Measurements from ENCODE around the gene ESPN. TPM values are rescaled to one million over a fixed set of nuclear protein-coding genes. Genes with fewer than 3 reads are reported as not detected.

Gene ESPN
- polyA plus RNA-seq, 1 donor (not counting 4 experiments of a cell fraction or from before 2014, with no cell fraction given): 0.47 TPM

DNA sequence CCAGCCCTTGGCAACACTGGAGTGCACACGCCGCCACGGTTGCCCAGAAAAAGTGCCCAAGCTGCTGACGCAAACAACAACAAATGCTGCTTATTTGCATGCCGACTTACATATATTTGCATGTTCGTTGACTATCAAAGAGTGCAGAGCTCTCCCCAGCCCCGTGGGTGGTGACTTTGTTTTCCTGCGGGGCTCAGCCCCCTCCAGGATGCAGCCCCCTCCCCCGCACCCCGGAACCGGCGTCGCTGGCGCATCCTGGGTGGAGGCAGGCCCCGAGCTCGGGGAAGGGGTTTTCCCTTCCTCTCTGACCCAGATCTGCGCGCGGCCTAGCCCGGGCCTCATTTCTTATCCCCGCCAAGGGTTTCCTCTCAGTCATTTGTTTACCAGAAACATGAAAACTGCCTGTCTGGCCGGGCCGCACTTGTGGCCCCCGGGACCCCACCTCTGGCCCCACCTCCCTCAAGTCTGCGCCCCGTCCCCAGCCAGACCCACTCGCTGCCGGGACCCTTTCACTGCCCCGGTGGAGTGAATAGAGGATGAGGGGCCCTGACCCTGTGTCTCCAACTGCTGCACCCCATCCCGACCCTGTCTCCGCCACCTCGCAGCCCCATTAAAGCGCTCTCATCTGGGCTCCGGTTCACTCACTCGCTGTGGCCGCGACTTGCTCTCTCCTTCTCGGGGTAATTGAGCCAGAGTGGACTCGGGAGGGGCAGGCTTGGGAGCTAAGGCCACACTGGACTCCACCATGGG, 35.9 kb downstream of the ESPN start:
- no peaks in the 10 kb centered on the region for H3K9me3 ChIP-seq (ENCODE audit: control insufficient read depth, low read depth, low read length)
- no peaks in the 10 kb centered on the region for H4K20me1 ChIP-seq (ENCODE audit: control insufficient read depth, extremely low read depth, insufficient read depth, low read length)
- no peak overlapping the region for H3K4me2 ChIP-seq (ENCODE audit: control insufficient read depth, extremely low read depth, insufficient read depth, low read depth, low read length)
- H3K9ac ChIP-seq (ENCODE audit: control insufficient read depth, extremely low read depth, insufficient read depth, low read length): no peak overlapping the region
- peaks cover 6% of the 10 kb centered on the region for H3K27me3 ChIP-seq (ENCODE audit: control insufficient read depth, extremely low read depth, insufficient read depth, low read length)
- no peaks in the 10 kb centered on the region for H3K9me1 ChIP-seq (ENCODE audit: control insufficient read depth, extremely low read depth, insufficient read depth, low read length)
- DNase-seq (ENCODE audit: low read depth, low spot score): no peak
- no peaks in the 10 kb centered on the region for H3K4me1 ChIP-seq (ENCODE audit: control insufficient read depth, extremely low read depth, insufficient read depth, low read length)
- H2AFZ ChIP-seq (ENCODE audit: control insufficient read depth, low read length): no peak overlapping the region
- dilution Hi-C loops (cut with MboI; ENCODE audit: extremely low pct_ligation_motif_present, low sequenced_read_pairs): no loop called here
- peaks cover 24 to 29% of the 10 kb centered on the region in 2 experiments for H3K36me3 ChIP-seq (ENCODE audit: control insufficient read depth in 2 of 2, extremely low read depth in 1 of 2, insufficient read depth in 2 of 2, low read length in 2 of 2)
- H3K27ac ChIP-seq (ENCODE audit: control insufficient read depth, insufficient read depth, low read length): no peak overlapping the region
- H3K79me2 ChIP-seq (ENCODE audit: control insufficient read depth, insufficient read depth, low read length): no peaks in the 10 kb centered on the region
- H3K4me3 ChIP-seq (ENCODE audit: control insufficient read depth in 2 of 3, extremely low read depth in 1 of 3, insufficient read depth in 2 of 3, low read depth in 1 of 3, low read length in 3 of 3): no peak overlapping the region
- no peak for FAIRE-seq
- TF ChIP-seq EZH2 (IDR thresholded peaks at IDR 0.05; ENCODE audit: low read length): no peak
- TF ChIP-seq, protein P1, sequence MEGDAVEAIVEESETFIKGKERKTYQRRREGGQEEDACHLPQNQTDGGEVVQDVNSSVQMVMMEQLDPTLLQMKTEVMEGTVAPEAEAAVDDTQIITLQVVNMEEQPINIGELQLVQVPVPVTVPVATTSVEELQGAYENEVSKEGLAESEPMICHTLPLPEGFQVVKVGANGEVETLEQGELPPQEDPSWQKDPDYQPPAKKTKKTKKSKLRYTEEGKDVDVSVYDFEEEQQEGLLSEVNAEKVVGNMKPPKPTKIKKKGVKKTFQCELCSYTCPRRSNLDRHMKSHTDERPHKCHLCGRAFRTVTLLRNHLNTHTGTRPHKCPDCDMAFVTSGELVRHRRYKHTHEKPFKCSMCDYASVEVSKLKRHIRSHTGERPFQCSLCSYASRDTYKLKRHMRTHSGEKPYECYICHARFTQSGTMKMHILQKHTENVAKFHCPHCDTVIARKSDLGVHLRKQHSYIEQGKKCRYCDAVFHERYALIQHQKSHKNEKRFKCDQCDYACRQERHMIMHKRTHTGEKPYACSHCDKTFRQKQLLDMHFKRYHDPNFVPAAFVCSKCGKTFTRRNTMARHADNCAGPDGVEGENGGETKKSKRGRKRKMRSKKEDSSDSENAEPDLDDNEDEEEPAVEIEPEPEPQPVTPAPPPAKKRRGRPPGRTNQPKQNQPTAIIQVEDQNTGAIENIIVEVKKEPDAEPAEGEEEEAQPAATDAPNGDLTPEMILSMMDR (optimal IDR thresholded peaks at IDR 0.05 in 1 of 3, IDR thresholded peaks at IDR 0.05 in 1 of 3, conservative IDR thresholded peaks at IDR 0.05 in 1 of 3; ENCODE audit: extremely low read depth in 1 of 3, insufficient read depth in 2 of 3, low read length in 3 of 3): no peak

DNA sequence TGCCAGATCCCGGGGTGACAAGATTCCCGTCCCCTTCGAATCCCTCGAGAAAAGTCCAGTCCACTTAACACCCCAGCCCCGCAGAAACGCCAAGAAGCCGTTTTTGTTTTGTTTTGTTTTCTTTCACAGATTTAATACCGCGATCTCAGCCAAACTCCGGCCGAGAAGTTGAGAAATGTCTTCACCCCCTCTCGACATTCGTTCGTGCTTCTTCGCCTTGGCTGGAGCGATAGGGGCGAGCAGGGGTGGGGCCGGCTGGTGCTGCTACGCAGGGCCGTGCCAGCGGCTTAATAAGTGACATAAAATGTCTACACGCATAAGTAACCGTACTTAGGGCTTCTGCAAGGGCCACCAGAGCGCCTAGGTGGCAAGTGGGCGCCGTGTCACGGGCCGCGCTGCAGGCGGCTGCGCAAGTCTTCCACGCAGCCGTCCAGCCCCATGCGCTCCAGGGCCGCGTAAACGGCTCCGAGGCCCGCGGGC, 36.5 kb downstream of the ESPN start:
- no peak for DNase-seq (ENCODE audit: low read depth, low spot score)
- Histone ChIP-seq H3K27me3 (ENCODE audit: control insufficient read depth, extremely low read depth, insufficient read depth, low read length) (no peaks in the 10 kb centered on the region), H3K4me1 (ENCODE audit: control insufficient read depth, extremely low read depth, insufficient read depth, low read length) (no peaks in the 10 kb centered on the region), H2AFZ (ENCODE audit: control insufficient read depth, low read length) (no peak overlapping the region), H3K36me3 (ENCODE audit: control insufficient read depth in 2 of 2, extremely low read depth in 1 of 2, insufficient read depth in 2 of 2, low read length in 2 of 2) (peaks cover 24 to 31% of the 10 kb centered on the region in 2 experiments), H3K4me3 (ENCODE audit: control insufficient read depth in 2 of 3, extremely low read depth in 1 of 3, insufficient read depth in 2 of 3, low read depth in 1 of 3, low read length in 3 of 3) (no peak overlapping the region), H3K9me3 (ENCODE audit: control insufficient read depth, low read depth, low read length) (no peaks in the 10 kb centered on the region), H4K20me1 (ENCODE audit: control insufficient read depth, extremely low read depth, insufficient read depth, low read length) (no peaks in the 10 kb centered on the region), H3K9me1 (ENCODE audit: control insufficient read depth, extremely low read depth, insufficient read depth, low read length) (no peaks in the 10 kb centered on the region), H3K79me2 (ENCODE audit: control insufficient read depth, insufficient read depth, low read length) (no peaks in the 10 kb centered on the region), H3K27ac (ENCODE audit: control insufficient read depth, insufficient read depth, low read length) (no peak overlapping the region), H3K9ac (ENCODE audit: control insufficient read depth, extremely low read depth, insufficient read depth, low read length) (no peak overlapping the region), H3K4me2 (ENCODE audit: control insufficient read depth, extremely low read depth, insufficient read depth, low read depth, low read length) (no peak overlapping the region)
- FAIRE-seq: no peak
- dilution Hi-C loops (cut with MboI; ENCODE audit: extremely low pct_ligation_motif_present, low sequenced_read_pairs): no loop called here
- no peak for TF ChIP-seq EZH2 (IDR thresholded peaks at IDR 0.05; ENCODE audit: low read length)
- TF ChIP-seq, protein P1 (optimal IDR thresholded peaks at IDR 0.05 in 1 of 3, IDR thresholded peaks at IDR 0.05 in 1 of 3, conservative IDR thresholded peaks at IDR 0.05 in 1 of 3; ENCODE audit: extremely low read depth in 1 of 3, insufficient read depth in 2 of 3, low read length in 3 of 3): no peak
